IMR-90 (cell line): ENCODE measurements around the gene C1QTNF3. TPM values are rescaled to one million over a fixed set of nuclear protein-coding genes. Genes with fewer than 3 reads are reported as not detected.

Experiments used
- ATAC-seq: fragments of 200-7000 bp; cut with Tn5 transposase; 2 replicates; pipeline ENCODE4 v1.9.1; 2020; ENCODE audit warnings: low read depth, mild to moderate bottlenecking, moderate library complexity
- BruUV-seq: library from RNA; stranded (reverse); fragments of 400-500 nt; replicated peaks from 2 replicates; lab custom pipeline; 2021; lab: Mats Ljungman, UMichigan
- CTCF ChIA-PET: fragments of 300-600 bp; formaldehyde crosslinking; extraction: SDS; loops from one replicate; lab custom pipeline; 2021; ENCODE audit warnings: antibody characterized with exemption; lab: Yijun Ruan, JAX
- POLR2A ChIA-PET: fragments of 300-600 bp; sonication (Branson Sonifier 250); formaldehyde crosslinking; loops from one replicate; lab custom pipeline; 2022; ENCODE audit warnings: antibody characterized with exemption; ENCODE audit not compliant: unreplicated experiment; lab: Charles Lee
- DNase-seq: peaks from one replicate; pipeline ENCODE4 v3.0.0; 2013
- H2AFZ ChIP-seq: replicated peaks from 2 replicates; pipeline ENCODE3; 2013; ENCODE audit warnings: low read length, mild to moderate bottlenecking; ENCODE audit not compliant: poor library complexity
- H2AK5ac ChIP-seq: 2 replicates; pipeline ENCODE4 v1.6.1; 2013; ENCODE audit warnings: low read depth, low read length, inconsistent platforms
- H2AK9ac ChIP-seq: replicated peaks from 2 replicates; pipeline ENCODE3; 2013; ENCODE audit warnings: mild to moderate bottlenecking, low read depth, low read length, moderate library complexity; ENCODE audit not compliant: poor library complexity
- H2BK120ac ChIP-seq: 2 replicates; pipeline ENCODE4 v1.6.1; 2013; ENCODE audit warnings: low read depth, low read length, inconsistent platforms
- H2BK15ac ChIP-seq: 3 replicates; pipeline ENCODE4 v1.6.1; 2013; ENCODE audit warnings: low read depth, low read length, inconsistent platforms
- H2BK20ac ChIP-seq: 2 replicates; pipeline ENCODE4 v1.6.1; 2013; ENCODE audit warnings: low read depth, mild to moderate bottlenecking, inconsistent platforms, low read length, moderate library complexity
- H2BK5ac ChIP-seq: 2 replicates; pipeline ENCODE4 v1.6.1; 2013; ENCODE audit warnings: mild to moderate bottlenecking, low read depth, low read length, inconsistent platforms; ENCODE audit not compliant: poor library complexity, severe bottlenecking
- H3K14ac ChIP-seq: replicated peaks from 2 replicates; pipeline ENCODE4 v1.6.1; 2013; ENCODE audit warnings: low read depth, low read length, inconsistent platforms
- H3K18ac ChIP-seq: 2 replicates; pipeline ENCODE4 v1.6.1; 2013; ENCODE audit warnings: low read depth, low read length, control low read depth
- H3K23ac ChIP-seq: 2 replicates; pipeline ENCODE4 v1.6.1; 2013; ENCODE audit warnings: low read depth, low read length, inconsistent platforms
- H3K27ac ChIP-seq: 2 replicates; pipeline ENCODE4 v1.5.1; 2013; ENCODE audit warnings: mild to moderate bottlenecking, control low read depth, low read length; ENCODE audit not compliant: insufficient read depth
- H3K27me3 ChIP-seq: 2 replicates; pipeline ENCODE4 v1.6.1; 2013; ENCODE audit warnings: low read length; ENCODE audit not compliant: control insufficient read depth, insufficient read depth
- H3K36me3 ChIP-seq: 2 replicates; pipeline ENCODE4 v1.6.1; 2013; ENCODE audit warnings: low read length, mixed read lengths; ENCODE audit not compliant: control insufficient read depth, insufficient read depth
- H3K4ac ChIP-seq: 2 replicates; pipeline ENCODE4 v1.6.1; 2013; ENCODE audit warnings: low read depth, low read length, inconsistent platforms
- H3K4me1 ChIP-seq: 2 replicates; pipeline ENCODE4 v1.6.1; 2013; ENCODE audit warnings: low read length, mixed read lengths; ENCODE audit not compliant: control insufficient read depth, insufficient read depth
- H3K4me2 ChIP-seq: 2 replicates; pipeline ENCODE4 v1.6.1; 2013; ENCODE audit warnings: low read depth, mild to moderate bottlenecking, control low read depth, low read length, moderate library complexity
- H3K4me3 ChIP-seq: 2 replicates; pipeline ENCODE4 v1.5.1; 2013; ENCODE audit warnings: low read depth, mild to moderate bottlenecking, control low read depth, low read length, moderate library complexity; ENCODE audit not compliant: insufficient read depth
- H3K56ac ChIP-seq: 2 replicates; pipeline ENCODE4 v1.6.1; 2013; ENCODE audit warnings: low read length, inconsistent platforms; ENCODE audit not compliant: insufficient read depth; ENCODE audit errors: extremely low read depth
- H3K79me1 ChIP-seq, 2 experiments: 2 replicates each; pipeline ENCODE4 v1.6.1; 2013; ENCODE audit warnings: low read length in 2 of 2, inconsistent platforms in 1 of 2, low read depth in 1 of 2
- H3K9ac ChIP-seq: 2 replicates; pipeline ENCODE4 v1.6.1; 2013; ENCODE audit warnings: low read depth, low read length, control low read depth
- H3K9me1 ChIP-seq: 2 replicates; pipeline ENCODE4 v1.6.1; 2013; ENCODE audit warnings: low read length, inconsistent platforms; ENCODE audit not compliant: insufficient read depth
- H3K9me3 ChIP-seq: 2 replicates; pipeline ENCODE4 v1.6.1; 2013; ENCODE audit warnings: low read length; ENCODE audit not compliant: control insufficient read depth, insufficient read depth
- H4K20me1 ChIP-seq: 2 replicates; pipeline ENCODE4 v1.6.1; 2013; ENCODE audit warnings: low read length, inconsistent platforms; ENCODE audit not compliant: insufficient read depth
- H4K5ac ChIP-seq: 2 replicates; pipeline ENCODE4 v1.6.1; 2013; ENCODE audit warnings: mild to moderate bottlenecking, low read depth, low read length, control low read depth
- H4K8ac ChIP-seq, 2 experiments: 2 replicates each; pipeline ENCODE4 v1.6.1; 2013; ENCODE audit warnings: low read depth in 2 of 2, low read length in 2 of 2, control low read depth in 1 of 2, inconsistent platforms in 1 of 2
- H4K91ac ChIP-seq: 2 replicates; pipeline ENCODE4 v1.6.1; 2013; ENCODE audit warnings: low read depth, low read length, inconsistent platforms; ENCODE audit not compliant: insufficient read depth
- BHLHE40 ChIP-seq: fragments of 150-350 bp; IDR thresholded peaks from 2 replicates; pipeline ENCODE4 v1.6.1; 2016; ENCODE audit warnings: mild to moderate bottlenecking, low read depth, low read length
- CEBPB ChIP-seq: IDR thresholded peaks from 2 replicates; pipeline ENCODE4 v1.6.1; 2012; ENCODE audit warnings: low read depth, low read length, improper control_type of control experiment
- CHD1 ChIP-seq: IDR thresholded peaks from 2 replicates; pipeline ENCODE4 v1.6.1; 2012; ENCODE audit warnings: low read depth, low read length, improper control_type of control experiment
- ELK1 ChIP-seq: fragments of 150-350 bp; IDR thresholded peaks from 2 replicates; pipeline ENCODE4 v1.6.1; 2016; ENCODE audit warnings: low read depth, mild to moderate bottlenecking, low read length, moderate library complexity, borderline replicate concordance
- MAZ ChIP-seq: IDR thresholded peaks from 2 replicates; pipeline ENCODE4 v1.6.1; 2012; ENCODE audit warnings: low read depth, mild to moderate bottlenecking, low read length, improper control_type of control experiment, moderate library complexity, borderline replicate concordance
- NFE2L2 ChIP-seq: fragments of 150-350 bp; IDR thresholded peaks from 2 replicates; pipeline ENCODE4 v1.6.1; 2016; ENCODE audit warnings: low read depth, mild to moderate bottlenecking, low read length
- RCOR1 ChIP-seq: IDR thresholded peaks from 2 replicates; pipeline ENCODE4 v1.6.1; 2012; ENCODE audit warnings: mild to moderate bottlenecking, low read length, improper control_type of control experiment; ENCODE audit not compliant: insufficient replicate concordance
- SMC3 ChIP-seq: fragments of 150-350 bp; IDR thresholded peaks from 2 replicates; pipeline ENCODE4 v1.6.1; 2016; ENCODE audit warnings: low read depth, mild to moderate bottlenecking, antibody characterized with exemption, low read length, moderate library complexity
- WGBS, 2 experiments: methylation state at CpG; one replicate each; pipeline versions ENCODE4 v1.1.5 to v1.1.7; 2013; ENCODE audit warnings: missing lambda C conversion rate in 2 of 2; ENCODE audit not compliant: insufficient read length in 1 of 2; ENCODE audit errors: extremely low coverage in 2 of 2; 5-methylcytosine and 5-hydroxymethylcytosine counted together
- dilution Hi-C: fragments of 300-500 bp; cut with HindIII; formaldehyde crosslinking; loops from one replicate; pipeline ENCODE4 v1.14.3; 2018; ENCODE audit warnings: low sequenced_read_pairs; ENCODE audit not compliant: unreplicated experiment
- in situ Hi-C: fragments of 300-500 bp; cut with MboI; formaldehyde crosslinking; loops from 3 replicates; pipeline ENCODE4 v1.14.3; 2019; ENCODE audit warnings: low sequenced_read_pairs, inconsistent platforms, mixed read lengths
- intact Hi-C: fragments of 100-400 bp; cut with micrococcal nuclease; formaldehyde crosslinking; loops from 2 replicates; pipeline ENCODE4 v1.10.0; 2022
- polyA plus RNA-seq, 3 experiments: library from polyadenylated mRNA; depleted of rRNA; stranded (reverse); fragments of >200 nt; gene quantifications; 2 replicates each; pipeline ENCODE4 v1.2.3, GENCODE V29; 2012; ENCODE audit warnings: low replicate concordance in 1 of 3
- total RNA-seq: library from RNA; depleted of rRNA; stranded (reverse); fragments of >200 nt; gene quantifications from 2 replicates; pipeline ENCODE4 v1.2.3, GENCODE V29; 2012

C1QTNF3 gene
- total and polyA plus RNA-seq, 2 of the 4 experiments (the other 2 are of a cell fraction), result 1.0 to 1.4 TPM

- no peak overlapping the region for H2AFZ ChIP-seq
- no peak overlapping the region for H4K8ac ChIP-seq
- no peak overlapping the region for H2AK9ac ChIP-seq
- H3K4me2 ChIP-seq, result no peak overlapping the region
- no peak overlapping the region for H3K23ac ChIP-seq
- H2BK120ac ChIP-seq, result no peak overlapping the region
- no peak overlapping the region for H2BK5ac ChIP-seq
- H2AK5ac ChIP-seq, result no peak overlapping the region
- H3K9me3 ChIP-seq, result no peaks in the 10 kb centered on the region
- no peak for DNase-seq
- no peak overlapping the region for H4K91ac ChIP-seq
- H3K4me3 ChIP-seq, result no peak overlapping the region
- no peaks in the 10 kb centered on the region for H3K4me1 ChIP-seq
- no peak overlapping the region for H3K56ac ChIP-seq
- no CpG with 5 or more reads among the region's 3 CpGs for WGBS, 2 experiments
- BruUV-seq, result no TSS peak
- H3K36me3 ChIP-seq, result no peaks in the 10 kb centered on the region
- H3K9me1 ChIP-seq, result no peaks in the 10 kb centered on the region
- ATAC-seq, result no peak
- in situ Hi-C loops, result no loop called here
- H3K14ac ChIP-seq, result no peak overlapping the region
- H3K27ac ChIP-seq, result no peak overlapping the region
- H3K4ac ChIP-seq, result no peak overlapping the region
- POLR2A ChIA-PET, result no interaction called here
- H3K18ac ChIP-seq, result no peak overlapping the region
- no peak overlapping the region for H4K5ac ChIP-seq
- H2BK20ac ChIP-seq, result no peak overlapping the region
- no peaks in the 10 kb centered on the region for H3K79me1 ChIP-seq
- dilution Hi-C loops, result no loop called here
- no peaks in the 10 kb centered on the region for H3K27me3 ChIP-seq
- intact Hi-C loops, result no loop called here
- TF ChIP-seq RCOR1, result no peak
- no peak for TF ChIP-seq CEBPB
- no peak for TF ChIP-seq NFE2L2
- no peak for TF ChIP-seq MAZ
- no peak for TF ChIP-seq CHD1
- TF ChIP-seq BHLHE40, result no peak
- no peak for TF ChIP-seq ELK1
- TF ChIP-seq SMC3, result no peak
- no peaks in the 10 kb centered on the region for H4K20me1 ChIP-seq
- H3K9ac ChIP-seq, result no peak overlapping the region
- CTCF ChIA-PET, result no interaction called here
- H2BK15ac ChIP-seq, result no peak overlapping the region
Measured at GRCh38 chr5:34013547-34013946, 29.5 kb downstream of the C1QTNF3 start.
